ENCODE measurements around the gene MN1.

MN1 gene

DNA sequence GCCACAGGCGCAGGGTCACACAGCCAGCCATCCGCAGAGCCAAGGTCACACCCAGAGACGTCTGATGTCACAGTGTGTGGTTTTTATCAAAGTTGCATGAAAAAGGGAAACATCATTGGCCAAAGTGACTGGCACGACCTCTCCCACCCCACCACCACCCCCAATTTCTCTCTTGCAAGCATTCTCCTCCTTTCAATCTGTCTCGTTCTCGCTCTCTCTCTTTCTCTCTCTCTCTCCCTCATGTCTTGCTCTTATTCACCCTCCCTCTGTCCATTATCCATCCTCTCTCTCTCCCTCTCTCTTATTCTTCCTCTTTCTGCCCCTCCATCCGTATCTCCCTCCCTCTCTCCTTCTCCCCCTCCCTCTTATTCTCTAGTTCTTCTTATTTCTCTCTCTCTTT lies 40.6 kb downstream of the MN1 start:
- DNase-seq (ENCODE audit: low read depth): no peak
- TF ChIP-seq MYC (IDR thresholded peaks at IDR 0.05; ENCODE audit: low read depth, low read length) (no peak), POLR2A (IDR thresholded peaks at IDR 0.05; ENCODE audit: extremely low read depth, insufficient read length) (no peak), MAX (IDR thresholded peaks at IDR 0.05; ENCODE audit: low read depth, low read length) (no peak)
- TF ChIP-seq, protein P1, sequence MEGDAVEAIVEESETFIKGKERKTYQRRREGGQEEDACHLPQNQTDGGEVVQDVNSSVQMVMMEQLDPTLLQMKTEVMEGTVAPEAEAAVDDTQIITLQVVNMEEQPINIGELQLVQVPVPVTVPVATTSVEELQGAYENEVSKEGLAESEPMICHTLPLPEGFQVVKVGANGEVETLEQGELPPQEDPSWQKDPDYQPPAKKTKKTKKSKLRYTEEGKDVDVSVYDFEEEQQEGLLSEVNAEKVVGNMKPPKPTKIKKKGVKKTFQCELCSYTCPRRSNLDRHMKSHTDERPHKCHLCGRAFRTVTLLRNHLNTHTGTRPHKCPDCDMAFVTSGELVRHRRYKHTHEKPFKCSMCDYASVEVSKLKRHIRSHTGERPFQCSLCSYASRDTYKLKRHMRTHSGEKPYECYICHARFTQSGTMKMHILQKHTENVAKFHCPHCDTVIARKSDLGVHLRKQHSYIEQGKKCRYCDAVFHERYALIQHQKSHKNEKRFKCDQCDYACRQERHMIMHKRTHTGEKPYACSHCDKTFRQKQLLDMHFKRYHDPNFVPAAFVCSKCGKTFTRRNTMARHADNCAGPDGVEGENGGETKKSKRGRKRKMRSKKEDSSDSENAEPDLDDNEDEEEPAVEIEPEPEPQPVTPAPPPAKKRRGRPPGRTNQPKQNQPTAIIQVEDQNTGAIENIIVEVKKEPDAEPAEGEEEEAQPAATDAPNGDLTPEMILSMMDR (IDR thresholded peaks at IDR 0.05; ENCODE audit: low read depth, low read length): no peak
- no peak overlapping the region for H3K4me3 ChIP-seq (ENCODE audit: low read depth, low read length)

DNA sequence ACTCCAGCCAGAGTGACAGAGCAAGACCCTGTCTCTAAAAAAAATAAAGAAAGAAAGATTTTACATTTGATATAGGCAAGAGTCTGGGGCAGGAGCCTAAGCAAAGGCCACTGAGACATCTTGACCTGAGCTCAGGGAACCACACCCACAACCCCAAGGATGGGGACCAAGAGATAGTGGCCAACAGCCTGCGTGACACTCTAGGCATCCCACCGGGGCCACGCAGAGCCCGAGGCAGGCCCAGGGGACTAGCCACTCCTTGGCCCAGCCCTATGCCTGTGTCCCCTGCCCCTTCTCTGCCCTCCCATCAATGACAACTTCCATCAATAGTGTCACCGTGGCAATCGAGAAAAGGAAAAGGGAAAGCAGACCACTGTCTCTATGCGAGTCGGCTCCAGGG lies 41.1 kb downstream of the MN1 start:
- no peak overlapping the region for H3K4me3 ChIP-seq (ENCODE audit: low read depth, low read length)
- DNase-seq (ENCODE audit: low read depth): no peak
- TF ChIP-seq MYC (IDR thresholded peaks at IDR 0.05; ENCODE audit: low read depth, low read length) (no peak), POLR2A (IDR thresholded peaks at IDR 0.05; ENCODE audit: extremely low read depth, insufficient read length) (no peak), MAX (IDR thresholded peaks at IDR 0.05; ENCODE audit: low read depth, low read length) (no peak)
- TF ChIP-seq, protein P1 (IDR thresholded peaks at IDR 0.05; ENCODE audit: low read depth, low read length): no peak

- no peak overlapping the region for H3K4me3 ChIP-seq (ENCODE audit: low read depth, low read length)
- TF ChIP-seq MYC (IDR thresholded peaks at IDR 0.05; ENCODE audit: low read depth, low read length): no peak
- TF ChIP-seq, protein P1 (IDR thresholded peaks at IDR 0.05; ENCODE audit: low read depth, low read length): no peak
- no peak for TF ChIP-seq POLR2A (IDR thresholded peaks at IDR 0.05; ENCODE audit: extremely low read depth, insufficient read length)
- TF ChIP-seq MAX (IDR thresholded peaks at IDR 0.05; ENCODE audit: low read depth, low read length): no peak
- no peak for DNase-seq (ENCODE audit: low read depth)
These were observed 43.5 kb downstream of the MN1 start for GRCh38 chr22:27757928-27758525.

DNA sequence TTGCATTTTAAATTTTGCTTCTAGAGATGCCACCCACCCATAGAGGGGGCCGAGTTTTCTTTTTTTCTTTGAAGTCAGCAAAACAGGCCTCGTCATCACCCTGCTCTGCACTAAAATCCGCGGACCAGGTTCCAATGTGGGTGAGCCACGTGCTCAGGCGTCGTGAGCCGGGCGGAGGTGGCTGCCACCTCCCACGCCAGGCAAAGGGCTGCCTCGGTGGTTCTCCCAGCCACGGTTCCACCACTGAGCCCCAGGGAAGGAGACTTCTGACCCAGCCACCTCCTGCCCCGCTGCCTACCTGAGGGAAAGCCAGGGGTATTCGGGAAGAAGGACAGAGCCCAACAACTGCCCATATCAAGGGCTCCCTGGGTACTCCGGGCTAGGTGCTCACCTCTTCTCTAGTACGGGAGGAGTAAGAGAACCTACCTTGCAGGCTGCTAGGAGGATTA lies 45.3 kb downstream of the MN1 start:
- H3K4me3 ChIP-seq (ENCODE audit: low read depth, low read length): no peak overlapping the region
- TF ChIP-seq POLR2A (IDR thresholded peaks at IDR 0.05; ENCODE audit: extremely low read depth, insufficient read length): no peak
- DNase-seq (ENCODE audit: low read depth): no peak

DNA sequence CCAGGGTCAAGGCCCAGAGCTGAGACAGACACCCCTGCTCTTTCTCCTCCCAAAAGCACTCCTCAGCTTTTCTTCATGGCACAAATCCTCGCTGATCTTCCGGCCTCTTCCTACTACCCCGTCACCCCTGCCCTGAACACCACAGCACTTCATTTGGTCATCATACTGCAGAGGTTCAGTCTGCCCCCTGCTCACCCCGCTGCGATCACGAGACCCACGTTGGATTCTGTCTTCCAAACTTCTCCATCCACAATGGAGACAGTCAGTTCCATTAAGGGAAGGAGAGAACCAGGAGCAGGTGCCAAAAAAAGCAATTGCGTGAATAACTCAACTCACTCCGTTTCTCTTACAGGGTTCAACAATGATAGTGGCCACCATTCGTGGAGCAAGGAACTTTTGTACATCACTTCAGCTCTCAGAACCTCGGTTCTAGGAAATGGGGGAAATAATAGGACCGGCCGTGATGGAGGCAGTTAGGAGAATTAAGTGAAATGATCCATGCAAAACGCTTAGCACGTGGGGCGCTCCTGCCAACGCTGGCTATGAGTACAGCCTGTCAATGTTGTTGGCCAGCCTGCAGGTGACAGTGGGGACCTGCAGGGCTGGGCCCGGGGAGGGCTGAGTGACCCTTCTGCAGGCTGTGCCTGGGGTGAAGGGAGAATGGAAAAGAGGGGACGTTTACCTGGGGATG lies 45.9 kb downstream of the MN1 start:
- DNase-seq (ENCODE audit: low read depth): no peak
- no peak overlapping the region for H3K4me3 ChIP-seq (ENCODE audit: low read depth, low read length)
- TF ChIP-seq POLR2A (IDR thresholded peaks at IDR 0.05; ENCODE audit: extremely low read depth, insufficient read length) (no peak), MAX (IDR thresholded peaks at IDR 0.05; ENCODE audit: low read depth, low read length) (no peak), MYC (IDR thresholded peaks at IDR 0.05; ENCODE audit: low read depth, low read length) (no peak)
- TF ChIP-seq, protein P1 (IDR thresholded peaks at IDR 0.05; ENCODE audit: low read depth, low read length): no peak

GRCh38 chr22:27754888-27755480 lies 46.6 kb downstream of the MN1 start:
- DNase-seq (ENCODE audit: low read depth): no peak
- H3K4me3 ChIP-seq (ENCODE audit: low read depth, low read length): no peak overlapping the region
- TF ChIP-seq MYC (IDR thresholded peaks at IDR 0.05; ENCODE audit: low read depth, low read length) (no peak), MAX (IDR thresholded peaks at IDR 0.05; ENCODE audit: low read depth, low read length) (no peak), POLR2A (IDR thresholded peaks at IDR 0.05; ENCODE audit: extremely low read depth, insufficient read length) (no peak)
- TF ChIP-seq, protein P1 (IDR thresholded peaks at IDR 0.05; ENCODE audit: low read depth, low read length): no peak

Data from NB4 (cell line).